ENCODE data around the gene PADI2. TPM values are rescaled to one million over a fixed set of nuclear protein-coding genes. Genes with fewer than 3 reads are reported as not detected.

Gene PADI2
- polyA plus RNA-seq, 4 donors = 2.3 to 3.0 (median 2.6) TPM

GRCh38 chr1:17030206-17030605 lies 89.0 kb downstream of the PADI2 start:
- no peak for DNase-seq (ENCODE audit: low read depth in 4 of 4, low spot score in 3 of 4)

GRCh38 chr1:17028662-17029188 lies 90.5 kb downstream of the PADI2 start:
- no peak for DNase-seq (ENCODE audit: low read depth in 4 of 4, low spot score in 3 of 4)

- no peak for DNase-seq (ENCODE audit: low read depth in 4 of 4, low spot score in 3 of 4)
Measured at GRCh38 chr1:17027900-17028299, 91.4 kb downstream of the PADI2 start.

GRCh38 chr1:17027403-17027802 lies 91.8 kb downstream of the PADI2 start:
- no peak for DNase-seq (ENCODE audit: low read depth in 4 of 4, low spot score in 3 of 4)

- DNase-seq (ENCODE audit: low read depth in 4 of 4, low spot score in 3 of 4) = no peak
Measured at GRCh38 chr1:17024721-17025120, 94.5 kb downstream of the PADI2 start.

- no peak for DNase-seq (ENCODE audit: low read depth in 4 of 4, low spot score in 3 of 4)
Measured at GRCh38 chr1:17023573-17023972, 95.7 kb downstream of the PADI2 start.

GRCh38 chr1:17023102-17023501 lies 96.1 kb downstream of the PADI2 start:
- no peak for DNase-seq (ENCODE audit: low read depth in 4 of 4, low spot score in 3 of 4)

GRCh38 chr1:17021896-17022295 lies 97.4 kb downstream of the PADI2 start:
- DNase-seq (ENCODE audit: low read depth in 4 of 4, low spot score in 3 of 4) = no peak

- DNase-seq (ENCODE audit: low read depth in 4 of 4, low spot score in 3 of 4) = no peak
Measured at GRCh38 chr1:17020502-17020901, 98.7 kb downstream of the PADI2 start.

GRCh38 chr1:17018849-17019248 lies 100.4 kb downstream of the PADI2 start:
- no peak for DNase-seq (ENCODE audit: low read depth in 4 of 4, low spot score in 3 of 4)

- DNase-seq (ENCODE audit: low read depth in 4 of 4, low spot score in 3 of 4) = no peak
Measured at GRCh38 chr1:17017435-17017834, 101.8 kb downstream of the PADI2 start.

Other genes with a start within 250 kb of the PADI2 start
- gene RNU1-2, start 223.5 kb downstream of the PADI2 start, polyA plus RNA-seq (ENCODE audit: insufficient read length in 4 of 4) = not detected
- gene CROCC, start 197.5 kb downstream of the PADI2 start, polyA plus RNA-seq (ENCODE audit: insufficient read length in 4 of 4) = 10 to 100 TPM; 24.7 to 39.1 (median 29.7) TPM
- 100 to 1,000 TPM; 170 to 278 (median 216) TPM for gene MFAP2, start 138.8 kb downstream of the PADI2 start, polyA plus RNA-seq (ENCODE audit: insufficient read length in 4 of 4)
- 10 to 100 TPM; 28.8 to 37.8 (median 31.1) TPM for gene ATP13A2, start 107.5 kb downstream of the PADI2 start, polyA plus RNA-seq (ENCODE audit: insufficient read length in 4 of 4)
- 100 to 1,000 TPM; 153 to 164 (median 160) TPM for gene SDHB, start 65.4 kb downstream of the PADI2 start, polyA plus RNA-seq (ENCODE audit: insufficient read length in 4 of 4)
- gene PADI1, start 85.7 kb upstream of the PADI2 start, polyA plus RNA-seq (ENCODE audit: insufficient read length in 4 of 4) = under 1 TPM in 3 of 4 donors, not detected in 1; 0.03 to 0.17 (median 0.06) TPM
- gene PADI3, start 129.6 kb upstream of the PADI2 start, polyA plus RNA-seq (ENCODE audit: insufficient read length in 4 of 4) = under 1 TPM in 3 of 4 donors, not detected in 1; 0.10 to 0.22 (median 0.14) TPM
- 1 to 10 TPM in 1 of 4 donors, under 1 TPM in 3; 0.14 to 1.3 (median 0.65) TPM for gene PADI4, start 188.7 kb upstream of the PADI2 start, polyA plus RNA-seq (ENCODE audit: insufficient read length in 4 of 4)

All from right renal pelvis (tissue), 4 donors.